Vagina (tissue), 2 donors: ENCODE data around the gene DRD4.

ENCODE experiments used
- CTCF ChIP-seq, 3 experiments: fragments of 450-650 bp in 2 of 3; fragments of 200-600 bp in 1 of 3; sonication (generic) in 1 of 3; IDR thresholded peaks; one replicate each; pipeline ENCODE4 v1.5.1; 2017 to 2019; ENCODE audit warnings: antibody characterized with exemption in 3 of 3, mild to moderate bottlenecking in 2 of 3, moderate library complexity in 2 of 3
- POLR2A ChIP-seq, 2 donors: fragments of 450-650 bp; IDR thresholded peaks; one replicate each; pipeline ENCODE4 v1.6.1; 2017; ENCODE audit warnings: antibody characterized with exemption in 2 of 2, mild to moderate bottlenecking in 2 of 2, moderate library complexity in 2 of 2
- POLR2AphosphoS5 ChIP-seq, 2 donors: sonication (generic); formaldehyde crosslinking; IDR thresholded peaks; one replicate each; pipeline ENCODE4 v1.9.0; 2017; ENCODE audit warnings: antibody characterized with exemption in 2 of 2, mild to moderate bottlenecking in 2 of 2, low read depth in 1 of 2; ENCODE audit not compliant: insufficient read depth in 1 of 2

DNA sequence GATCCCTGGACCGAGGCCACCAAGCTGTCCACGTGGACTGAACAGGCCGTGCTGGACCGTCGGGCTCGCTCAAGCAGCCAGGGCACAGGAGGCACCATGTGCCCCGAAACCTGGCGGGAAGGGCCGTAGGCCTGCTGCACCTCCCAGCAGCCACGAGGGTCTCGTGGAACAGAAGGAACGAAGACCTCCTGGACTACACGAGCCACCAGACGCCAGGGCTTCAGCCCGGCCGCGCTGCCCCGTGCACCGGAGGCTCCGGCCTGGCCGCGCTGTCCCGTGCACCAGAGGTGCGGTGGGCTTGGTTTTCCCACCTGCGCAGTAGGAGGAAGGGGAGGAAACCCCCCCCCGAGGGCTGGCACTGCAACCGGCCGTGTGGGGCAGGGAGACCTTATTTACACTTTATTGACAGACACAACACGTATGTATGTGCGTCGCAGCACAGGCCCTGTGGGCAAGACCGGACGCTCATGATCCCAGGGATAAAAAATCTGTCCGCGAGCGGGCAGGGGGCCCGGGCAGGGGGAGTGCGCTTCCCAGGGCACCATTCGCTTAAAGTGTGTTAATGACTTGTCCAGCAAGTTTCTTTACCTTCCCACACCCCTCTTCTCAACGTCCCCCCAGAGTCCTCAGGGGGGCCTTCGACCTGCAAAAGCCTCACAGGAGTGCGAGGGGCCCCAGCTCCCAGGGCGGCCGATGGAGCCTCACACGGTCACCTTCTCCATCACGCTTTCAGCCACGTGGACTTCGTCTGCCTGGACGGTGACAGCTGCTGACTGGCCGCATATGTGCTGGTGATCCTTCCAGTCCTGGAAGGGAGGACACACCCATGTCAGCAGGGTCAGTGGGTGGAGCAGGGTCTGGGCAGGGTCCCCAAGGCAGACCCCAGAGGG is 7.0 kb downstream of the DRD4 start:
- TF ChIP-seq CTCF (IDR thresholded peaks at IDR 0.05) (no peak), POLR2AphosphoS5 (IDR thresholded peaks at IDR 0.05; ENCODE audit: insufficient read depth in 1 of 2, low read depth in 1 of 2) (no peak), POLR2A (IDR thresholded peaks at IDR 0.05) (no peak)
